HepG2 (cell line): ENCODE results near the gene NBEAL2. TPM values are rescaled to one million over a fixed set of nuclear protein-coding genes. Genes with fewer than 3 reads are reported as not detected.
A peak's percentile ranks its signal among the peaks of the same experiment; 100 is the strongest.

Experiments
- ARNTL ChIP-seq: sonication (generic); formaldehyde crosslinking; IDR thresholded peaks from 2 replicates; pipeline ENCODE4 v1.4.0; 2020; ENCODE audit warnings: mild to moderate bottlenecking, missing genetic modification reagents
- ATF3 ChIP-seq: sonication (generic); formaldehyde crosslinking; IDR thresholded peaks from 2 replicates; pipeline ENCODE4 v1.4.0; 2020; ENCODE audit warnings: missing genetic modification reagents
- BRCA1 ChIP-seq: sonication (generic); formaldehyde crosslinking; IDR thresholded peaks from 2 replicates; pipeline ENCODE4 v1.4.0; 2020; ENCODE audit warnings: missing genetic modification reagents
- HDAC2 ChIP-seq: sonication (generic); formaldehyde crosslinking; IDR thresholded peaks from 2 replicates; pipeline ENCODE4 v1.4.0; 2020; ENCODE audit warnings: missing genetic modification reagents
- KMT2B ChIP-seq: IDR thresholded peaks from 2 replicates; pipeline ENCODE4 v1.6.1; 2016; ENCODE audit warnings: missing genetic modification reagents, missing compliant biosample characterization
- LBX2 ChIP-seq: sonication (generic); formaldehyde crosslinking; IDR thresholded peaks from 2 replicates; pipeline ENCODE4 v1.5.0; 2020; ENCODE audit warnings: missing genetic modification reagents, mild to moderate bottlenecking, borderline replicate concordance
- MXD4 ChIP-seq: IDR thresholded peaks from 2 replicates; pipeline ENCODE4 v1.6.1; 2016; ENCODE audit warnings: mild to moderate bottlenecking, missing biosample characterization, missing genetic modification reagents
- MXI1 ChIP-seq: IDR thresholded peaks from 3 replicates; pipeline ENCODE4 v1.6.1; 2012; ENCODE audit warnings: low read depth, low read length, inconsistent platforms, borderline replicate concordance
- MYC ChIP-seq: sonication (generic); formaldehyde crosslinking; IDR thresholded peaks from 2 replicates; pipeline ENCODE4 v1.9.0; 2021; ENCODE audit warnings: missing genetic modification reagents, borderline replicate concordance
- NFE2L1 ChIP-seq: sonication (generic); formaldehyde crosslinking; IDR thresholded peaks from 2 replicates; pipeline ENCODE4 v1.4.0; 2020; ENCODE audit warnings: missing genetic modification reagents, mild to moderate bottlenecking, borderline replicate concordance
- NFYC ChIP-seq: IDR thresholded peaks from 2 replicates; pipeline ENCODE4 v1.6.1; 2016; ENCODE audit warnings: missing genetic modification reagents, missing compliant biosample characterization
- NPAS2 ChIP-seq: sonication (generic); formaldehyde crosslinking; IDR thresholded peaks from 2 replicates; pipeline ENCODE4 v1.8.0; 2022; ENCODE audit warnings: mild to moderate bottlenecking, missing genetic modification reagents, borderline replicate concordance
- POGZ ChIP-seq: sonication (generic); formaldehyde crosslinking; IDR thresholded peaks from 2 replicates; pipeline ENCODE4 v1.4.0; 2020; ENCODE audit warnings: mild to moderate bottlenecking, missing genetic modification reagents
- RXRB ChIP-seq: IDR thresholded peaks from 2 replicates; pipeline ENCODE4 v1.6.1; 2016; ENCODE audit warnings: borderline replicate concordance, missing genetic modification reagents, missing compliant biosample characterization
- SAP130 ChIP-seq: IDR thresholded peaks from 2 replicates; pipeline ENCODE4 v1.6.1; 2016; ENCODE audit warnings: low read depth
- SIX1 ChIP-seq: sonication (generic); formaldehyde crosslinking; IDR thresholded peaks from 2 replicates; pipeline ENCODE4 v1.4.0; 2020; ENCODE audit warnings: missing genetic modification reagents, borderline replicate concordance
- TFDP2 ChIP-seq: sonication (generic); formaldehyde crosslinking; IDR thresholded peaks from 2 replicates; pipeline ENCODE4 v1.4.0; 2020; ENCODE audit warnings: missing genetic modification reagents
- TFE3 ChIP-seq: IDR thresholded peaks from 2 replicates; pipeline ENCODE4 v1.6.1; 2016
- WIZ ChIP-seq: sonication (generic); formaldehyde crosslinking; IDR thresholded peaks from 2 replicates; pipeline ENCODE4 v1.5.1; 2020; ENCODE audit warnings: mild to moderate bottlenecking, missing genetic modification reagents
- ZBTB20 ChIP-seq: sonication (generic); formaldehyde crosslinking; IDR thresholded peaks from 2 replicates; pipeline ENCODE4 v1.8.1; 2023; ENCODE audit warnings: missing genetic modification reagents, low read depth, mild to moderate bottlenecking, borderline replicate concordance
- ZFP1 ChIP-seq: IDR thresholded peaks from 2 replicates; pipeline ENCODE4 v1.6.1; 2016
- ZMAT3 ChIP-seq: sonication (generic); formaldehyde crosslinking; conservative IDR thresholded peaks from 2 replicates; pipeline ENCODE4 v1.7.0; 2021; ENCODE audit warnings: missing genetic modification reagents
- ZNF160 ChIP-seq: sonication (generic); formaldehyde crosslinking; IDR thresholded peaks from 2 replicates; pipeline ENCODE4 v1.8.0; 2022; ENCODE audit warnings: mild to moderate bottlenecking, inconsistent platforms, missing genetic modification reagents
- ZNF232 ChIP-seq: sonication (generic); formaldehyde crosslinking; IDR thresholded peaks from 2 replicates; pipeline ENCODE4 v1.4.0; 2020; ENCODE audit warnings: missing genetic modification reagents, borderline replicate concordance
- ZNF350 ChIP-seq: sonication (generic); formaldehyde crosslinking; IDR thresholded peaks from 2 replicates; pipeline ENCODE4 v1.4.0; 2020; ENCODE audit warnings: mild to moderate bottlenecking, low read depth, missing genetic modification reagents, borderline replicate concordance
- ZNF367 ChIP-seq: sonication (generic); formaldehyde crosslinking; IDR thresholded peaks from 2 replicates; pipeline ENCODE4 v1.4.0; 2020; ENCODE audit warnings: missing genetic modification reagents, borderline replicate concordance
- ZNF746 ChIP-seq: sonication (generic); formaldehyde crosslinking; IDR thresholded peaks from 2 replicates; pipeline ENCODE4 v1.8.0; 2022; ENCODE audit warnings: mild to moderate bottlenecking, missing genetic modification reagents
- ZNF75D ChIP-seq: sonication (generic); formaldehyde crosslinking; IDR thresholded peaks from 2 replicates; pipeline ENCODE4 v1.8.1; 2023; ENCODE audit warnings: missing genetic modification reagents, mild to moderate bottlenecking, borderline replicate concordance
- polyA plus RNA-seq, 8 experiments: library from polyadenylated mRNA; depleted of rRNA in 3 of 8; stranded (reverse) in 7 of 8; unstranded in 1 of 8; fragments of >200 nt; fragmentation: Illumina TruSeq in 4 of 8; extraction: Trizol in 4 of 8; gene quantifications; 2 replicates each; pipeline versions ENCODE4 v1.2.1 to v1.2.3, GENCODE V29; 2011 to 2016; ENCODE audit warnings: low read depth in 4 of 8, missing spikeins in 1 of 8, mixed read lengths in 1 of 8; ENCODE audit not compliant: insufficient read depth in 1 of 8
- total RNA-seq, 5 experiments: library from RNA; depleted of rRNA; stranded (reverse); fragments of >200 nt; fragmentation: Illumina TruSeq; extraction: Trizol; gene quantifications; 2 replicates each; pipeline ENCODE4 v1.2.3, GENCODE V29; 2016; ENCODE audit warnings: low read depth in 1 of 5

The NBEAL2 gene
- total and polyA plus RNA-seq, 2 of the 13 experiments (the other 11 are each of a cell fraction or from before 2014, with no cell fraction given) = 9.7 to 12.4 TPM

DNA sequence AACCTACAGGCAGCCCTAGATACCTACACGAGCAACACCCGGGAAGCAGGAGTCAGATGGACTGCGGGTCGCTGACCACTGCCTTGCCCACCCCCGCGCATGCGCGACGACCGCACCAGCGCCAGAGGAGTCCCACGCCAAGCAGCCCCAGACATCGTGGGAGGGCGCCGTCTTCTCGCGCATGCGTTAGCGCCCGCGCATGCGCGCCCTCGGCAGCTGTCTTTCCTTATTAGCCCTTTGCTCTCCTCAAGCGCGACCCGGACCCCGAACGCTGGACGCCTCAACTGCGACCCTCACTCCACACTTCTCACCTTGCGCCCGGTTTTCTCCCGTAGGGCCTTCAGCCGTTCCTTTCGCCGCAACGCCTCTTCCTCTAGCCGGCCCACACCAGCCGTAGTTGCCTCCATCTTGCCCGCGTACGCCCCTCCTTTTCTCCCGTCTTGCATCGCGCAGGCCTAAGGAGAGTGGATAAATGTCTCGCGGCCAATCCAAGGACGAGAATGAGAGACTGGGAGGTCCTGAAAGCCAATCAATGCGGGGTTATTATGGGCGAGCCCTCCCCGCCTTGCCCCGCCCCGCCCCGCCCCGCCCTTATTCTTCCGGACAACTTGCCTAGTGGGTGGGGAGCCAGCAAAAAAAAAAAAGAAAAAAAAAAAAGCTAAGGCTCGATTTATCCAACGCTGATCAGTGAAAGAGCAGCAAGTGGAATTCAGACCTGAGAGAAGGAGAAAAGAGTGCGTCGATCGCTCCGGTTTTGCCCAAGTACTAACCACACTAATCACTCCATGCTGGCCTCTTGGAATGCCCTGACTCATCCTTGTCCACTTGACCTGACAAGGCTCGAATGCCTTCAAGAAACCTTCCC is 2.9 kb upstream of the NBEAL2 start, which contains the start of gene CCDC12 (continued):
- TF ChIP-seq SIX1 (no peak), HDAC2 (CRISPR knock-in tag) (peak; percentile 70; the same call in 1 of the 2 replicates), LBX2 (CRISPR knock-in tag) (peak; percentile 49; the same call in 1 of the 2 replicates), ZNF746 (peak; percentile 65; the same call in 1 of the 2 replicates), POGZ (CRISPR knock-in tag) (peak; percentile 49), MYC (peak; percentile 56), ARNTL (CRISPR knock-in tag) (peak; percentile 45; the same call in 1 of the 2 replicates), WIZ (0 out of 2 replicates have a peak, but pooled peaks have one; percentile 49), SAP130 (CRISPR knock-in tag) (peak; percentile 86), RXRB (peak; percentile 31; the same call in 1 of the 2 replicates), ZNF232 (CRISPR knock-in tag) (no peak), NFE2L1 (no peak), MXD4 (CRISPR knock-in tag) (peak; percentile 72), ZBTB20 (CRISPR knock-in tag) (peak; percentile 78), ZNF350 (CRISPR knock-in tag) (peak; percentile 64; the same call in 1 of the 2 replicates), TFDP2 (peak; percentile 58; the same call in 1 of the 2 replicates), ATF3 (CRISPR knock-in tag) (0 out of 2 replicates have a peak, but pooled peaks have one; percentile 6), ZMAT3 (CRISPR knock-in tag) (peak; percentile 31; the same call in 1 of the 2 replicates), NPAS2 (CRISPR knock-in tag) (no peak), ZNF160 (CRISPR knock-in tag) (no peak), ZFP1 (CRISPR knock-in tag) (peak; percentile 76; the same call in 1 of the 2 replicates), ZNF75D (CRISPR knock-in tag) (no peak), MXI1 (peak; percentile 76; the same call in 1 of the 3 replicates), NFYC (peak; percentile 82), BRCA1 (peak; percentile 69; the same call in 1 of the 2 replicates), ZNF367 (CRISPR knock-in tag) (0 out of 2 replicates have a peak, but pooled peaks have one; percentile 34), KMT2B (CRISPR knock-in tag) (peak; percentile 68), TFE3 (CRISPR knock-in tag) (no peak)
